Osteoblast (primary cell): Measurements from ENCODE around the gene C9orf78. TPM values are rescaled to one million over a fixed set of nuclear protein-coding genes. Genes with fewer than 3 reads are reported as not detected.
"Not testable (repeated sequence)": the region's sequence is repeated elsewhere in the genome, so short reads cannot be mapped to it uniquely, and the experiment has no call there.

Experiments used
- DNase-seq: peaks from one replicate; pipeline ENCODE4 v3.0.0; 2011; ENCODE audit warnings: low spot score, mixed read lengths; ENCODE audit not compliant: insufficient read length; ENCODE audit errors: missing footprints
- H2AFZ ChIP-seq: 2 replicates; pipeline ENCODE4 v1.6.0; 2011; ENCODE audit warnings: mild to moderate bottlenecking, low read length
- H3K27ac ChIP-seq: 2 replicates; pipeline ENCODE4 v1.5.1; 2011; ENCODE audit warnings: mild to moderate bottlenecking, low read depth, low read length, moderate library complexity
- H3K27me3 ChIP-seq: 2 replicates; pipeline ENCODE4 v1.6.0; 2012; ENCODE audit warnings: mild to moderate bottlenecking, control low read depth, inconsistent platforms, low read length, moderate library complexity; ENCODE audit not compliant: insufficient read depth
- H3K36me3 ChIP-seq: 2 replicates; pipeline ENCODE4 v1.5.1; 2011; ENCODE audit warnings: mild to moderate bottlenecking, low read length, control low read depth, moderate library complexity; ENCODE audit not compliant: insufficient read depth
- H3K4me1 ChIP-seq: 2 replicates; pipeline ENCODE4 v1.5.1; 2011; ENCODE audit warnings: mild to moderate bottlenecking, low read length, control low read depth, moderate library complexity; ENCODE audit not compliant: insufficient read depth
- H3K4me2 ChIP-seq: 2 replicates; pipeline ENCODE4 v1.6.0; 2011; ENCODE audit warnings: mild to moderate bottlenecking, low read length; ENCODE audit not compliant: insufficient read depth
- H3K4me3 ChIP-seq: fragments of 200-600 bp; sonication (generic); 3 replicates; pipeline ENCODE4 v1.5.1; 2012; ENCODE audit warnings: mild to moderate bottlenecking, low read length, inconsistent platforms; ENCODE audit not compliant: insufficient read depth
- H3K79me2 ChIP-seq: 2 replicates; pipeline ENCODE4 v1.6.0; 2012; ENCODE audit warnings: mild to moderate bottlenecking, low read length, control low read depth, inconsistent platforms; ENCODE audit not compliant: insufficient read depth
- H3K9me3 ChIP-seq: 2 replicates; pipeline ENCODE4 v1.5.1; 2011; ENCODE audit warnings: low read depth, low read length, control low read depth
- H4K20me1 ChIP-seq: 2 replicates; pipeline ENCODE4 v1.6.0; 2012; ENCODE audit warnings: mild to moderate bottlenecking, low read length, control low read depth; ENCODE audit not compliant: insufficient read depth
- total RNA-seq: library from RNA; depleted of rRNA; stranded (reverse); fragments of >200 nt; gene quantifications from 2 replicates; pipeline ENCODE4 v1.2.3, GENCODE V29; 2012
- TF ChIP-seq, protein P1 (sequence below): IDR thresholded peaks from 2 replicates; pipeline ENCODE4 v1.5.1; 2011; ENCODE audit warnings: mild to moderate bottlenecking, low read depth, low read length, moderate library complexity; ENCODE audit errors: extremely low read depth

The C9orf78 gene
- total RNA-seq, 1 donor: 30.8 TPM

DNA sequence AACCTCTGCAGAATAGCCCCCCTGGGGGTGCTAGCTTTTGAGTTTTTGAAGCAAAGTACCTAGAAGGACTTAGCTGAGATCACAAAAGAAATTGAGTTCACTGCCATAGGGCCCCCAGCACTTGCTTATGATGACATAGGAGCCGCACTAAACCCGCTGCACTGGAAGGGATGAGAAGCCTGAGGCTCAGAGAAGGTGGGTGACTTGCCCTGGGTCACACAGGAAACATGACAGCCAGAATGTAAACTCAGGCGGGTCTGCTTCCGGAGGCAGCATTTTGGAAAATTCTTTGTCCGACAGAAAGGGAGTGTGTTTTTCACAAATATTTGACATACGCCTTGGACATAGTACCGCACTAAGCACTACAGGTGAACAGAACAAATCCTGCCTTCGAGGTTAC is 40.5 kb downstream of the C9orf78 start:
- H3K36me3 ChIP-seq: no peaks in the 10 kb centered on the region
- no peaks in the 10 kb centered on the region for H3K9me3 ChIP-seq
- H3K4me1 ChIP-seq: no peaks in the 10 kb centered on the region
- H3K79me2 ChIP-seq: no peaks in the 10 kb centered on the region
- peaks cover 32% of the 10 kb centered on the region for H3K27me3 ChIP-seq
- no peak overlapping the region for H3K4me3 ChIP-seq
- TF ChIP-seq, protein P1, sequence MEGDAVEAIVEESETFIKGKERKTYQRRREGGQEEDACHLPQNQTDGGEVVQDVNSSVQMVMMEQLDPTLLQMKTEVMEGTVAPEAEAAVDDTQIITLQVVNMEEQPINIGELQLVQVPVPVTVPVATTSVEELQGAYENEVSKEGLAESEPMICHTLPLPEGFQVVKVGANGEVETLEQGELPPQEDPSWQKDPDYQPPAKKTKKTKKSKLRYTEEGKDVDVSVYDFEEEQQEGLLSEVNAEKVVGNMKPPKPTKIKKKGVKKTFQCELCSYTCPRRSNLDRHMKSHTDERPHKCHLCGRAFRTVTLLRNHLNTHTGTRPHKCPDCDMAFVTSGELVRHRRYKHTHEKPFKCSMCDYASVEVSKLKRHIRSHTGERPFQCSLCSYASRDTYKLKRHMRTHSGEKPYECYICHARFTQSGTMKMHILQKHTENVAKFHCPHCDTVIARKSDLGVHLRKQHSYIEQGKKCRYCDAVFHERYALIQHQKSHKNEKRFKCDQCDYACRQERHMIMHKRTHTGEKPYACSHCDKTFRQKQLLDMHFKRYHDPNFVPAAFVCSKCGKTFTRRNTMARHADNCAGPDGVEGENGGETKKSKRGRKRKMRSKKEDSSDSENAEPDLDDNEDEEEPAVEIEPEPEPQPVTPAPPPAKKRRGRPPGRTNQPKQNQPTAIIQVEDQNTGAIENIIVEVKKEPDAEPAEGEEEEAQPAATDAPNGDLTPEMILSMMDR: no peak
- no peaks in the 10 kb centered on the region for H4K20me1 ChIP-seq
- H2AFZ ChIP-seq: no peak overlapping the region
- no peak for DNase-seq
- no peak overlapping the region for H3K27ac ChIP-seq
- no peak overlapping the region for H3K4me2 ChIP-seq

DNA sequence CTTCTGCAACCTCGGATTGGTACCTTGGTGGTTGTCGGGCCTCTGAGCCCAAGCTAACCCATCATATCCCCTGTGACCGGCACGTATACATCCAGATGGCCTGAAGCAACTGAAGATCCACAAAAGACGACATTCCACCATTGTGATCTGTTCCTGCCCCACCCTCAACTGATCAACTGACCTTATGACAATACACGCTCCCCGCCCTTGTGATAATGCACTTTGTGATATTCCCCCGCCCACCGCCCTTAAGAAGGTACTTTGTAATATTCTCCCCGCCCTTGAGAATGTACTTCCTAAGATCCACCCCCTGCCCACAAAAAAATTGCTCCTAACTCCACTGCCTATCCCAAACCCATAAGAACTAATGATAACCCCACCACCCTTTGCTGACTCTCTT is 48.6 kb downstream of the C9orf78 start:
- H3K79me2 ChIP-seq: no peaks in the 10 kb centered on the region
- no peak for DNase-seq
- TF ChIP-seq, protein P1: no peak

DNA sequence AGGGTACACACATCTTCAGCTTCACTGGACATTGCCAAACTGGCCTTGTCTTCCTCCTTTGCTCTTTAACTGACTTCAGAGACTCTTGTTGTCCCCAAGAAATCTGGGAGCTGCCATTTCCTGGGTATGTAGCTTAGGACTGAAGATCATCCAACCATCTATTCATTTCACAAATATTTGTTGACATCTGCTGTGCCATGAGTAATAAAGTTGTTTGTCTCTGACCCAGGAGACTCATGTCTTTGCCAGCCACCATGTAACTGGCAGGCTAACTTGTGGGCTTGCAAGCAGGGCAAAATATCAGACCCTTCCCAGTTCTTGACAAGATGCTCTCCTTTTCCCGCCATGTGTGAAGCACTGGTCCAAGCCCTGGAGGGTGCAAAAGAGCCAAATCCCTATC is 49.2 kb downstream of the C9orf78 start:
- Histone ChIP-seq H3K27me3 (peaks cover 3% of the 10 kb centered on the region), H3K4me1 (peaks cover 7% of the 10 kb centered on the region), H3K9me3 (no peaks in the 10 kb centered on the region), H3K27ac (no peak overlapping the region), H4K20me1 (no peaks in the 10 kb centered on the region), H2AFZ (no peak overlapping the region), H3K4me3 (no peak overlapping the region), H3K79me2 (no peaks in the 10 kb centered on the region), H3K36me3 (no peaks in the 10 kb centered on the region), H3K4me2 (no peak overlapping the region)
- no peak for DNase-seq
- TF ChIP-seq, protein P1: no peak

More for the DNA sequence above, 48.6 kb downstream of the C9orf78 start:
- Histone ChIP-seq H3K4me3 (no peak overlapping the region), H3K27ac (no peak overlapping the region), H3K36me3 (no peaks in the 10 kb centered on the region), H3K27me3 (peaks cover 3% of the 10 kb centered on the region), H2AFZ (no peak overlapping the region), H3K4me1 (peaks cover 7% of the 10 kb centered on the region), H3K4me2 (no peak overlapping the region), H3K9me3 (no peaks in the 10 kb centered on the region), H4K20me1 (no peaks in the 10 kb centered on the region)

DNA sequence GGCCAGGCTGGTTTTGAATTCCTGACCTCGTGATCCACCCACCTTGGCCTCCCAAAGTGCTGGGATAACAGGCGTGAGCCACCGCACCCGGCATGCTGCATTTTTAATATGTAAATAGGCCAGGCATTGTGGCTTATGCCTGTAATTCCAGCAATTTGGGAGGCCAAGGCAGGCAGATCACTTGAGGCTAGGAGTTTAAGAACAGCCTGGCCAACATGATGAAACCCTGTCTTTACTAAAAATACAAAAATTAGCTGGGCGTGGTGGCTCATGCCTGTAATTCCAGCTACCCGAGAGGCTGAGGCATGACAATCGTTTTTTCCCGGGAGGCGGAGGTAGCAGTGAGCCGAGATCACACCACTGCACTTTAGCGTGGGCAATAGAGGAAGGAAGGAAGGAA is 50.1 kb downstream of the C9orf78 start:
- H3K4me2 ChIP-seq, H2AFZ ChIP-seq, H3K36me3 ChIP-seq, H3K27ac ChIP-seq, H3K4me3 ChIP-seq, H3K27me3 ChIP-seq, DNase-seq, H4K20me1 ChIP-seq, H3K9me3 ChIP-seq, H3K4me1 ChIP-seq, H3K79me2 ChIP-seq: not testable (repeated sequence)
